22Rv1 (cell line): Measurements from ENCODE around the gene WWTR1.

Experiments used
- ZFX ChIP-seq: fragments of 450-650 bp; IDR thresholded peaks from 2 replicates; pipeline ENCODE4 v1.6.1; 2017; ENCODE audit warnings: antibody characterized with exemption, borderline replicate concordance
- TF ChIP-seq, protein P1 (sequence below): fragments of 450-650 bp; IDR thresholded peaks from 2 replicates; pipeline ENCODE4 v1.5.1; 2017; ENCODE audit warnings: mild to moderate bottlenecking

DNA sequence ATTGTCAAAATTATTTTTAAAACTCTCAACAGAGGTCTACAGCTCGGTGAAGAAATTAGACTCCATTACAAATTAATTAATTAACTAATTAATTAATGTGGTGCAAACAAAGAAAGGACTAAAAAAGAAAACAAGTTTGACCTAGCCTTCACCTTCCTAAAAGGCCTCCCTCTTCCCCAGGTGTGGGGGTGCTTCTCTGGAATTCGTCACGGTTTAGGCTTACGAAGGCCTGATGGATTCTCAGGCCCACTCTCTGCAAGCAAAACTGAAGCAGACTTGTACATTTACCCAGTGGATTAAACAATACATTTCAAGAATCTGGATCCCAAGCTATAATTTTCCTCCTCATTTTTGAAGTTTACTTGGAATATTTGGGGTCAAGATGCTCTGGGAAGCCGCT, 94.7 kb downstream of the WWTR1 start:
- TF ChIP-seq, protein P1, sequence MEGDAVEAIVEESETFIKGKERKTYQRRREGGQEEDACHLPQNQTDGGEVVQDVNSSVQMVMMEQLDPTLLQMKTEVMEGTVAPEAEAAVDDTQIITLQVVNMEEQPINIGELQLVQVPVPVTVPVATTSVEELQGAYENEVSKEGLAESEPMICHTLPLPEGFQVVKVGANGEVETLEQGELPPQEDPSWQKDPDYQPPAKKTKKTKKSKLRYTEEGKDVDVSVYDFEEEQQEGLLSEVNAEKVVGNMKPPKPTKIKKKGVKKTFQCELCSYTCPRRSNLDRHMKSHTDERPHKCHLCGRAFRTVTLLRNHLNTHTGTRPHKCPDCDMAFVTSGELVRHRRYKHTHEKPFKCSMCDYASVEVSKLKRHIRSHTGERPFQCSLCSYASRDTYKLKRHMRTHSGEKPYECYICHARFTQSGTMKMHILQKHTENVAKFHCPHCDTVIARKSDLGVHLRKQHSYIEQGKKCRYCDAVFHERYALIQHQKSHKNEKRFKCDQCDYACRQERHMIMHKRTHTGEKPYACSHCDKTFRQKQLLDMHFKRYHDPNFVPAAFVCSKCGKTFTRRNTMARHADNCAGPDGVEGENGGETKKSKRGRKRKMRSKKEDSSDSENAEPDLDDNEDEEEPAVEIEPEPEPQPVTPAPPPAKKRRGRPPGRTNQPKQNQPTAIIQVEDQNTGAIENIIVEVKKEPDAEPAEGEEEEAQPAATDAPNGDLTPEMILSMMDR = no peak
- TF ChIP-seq ZFX = no peak
